NCI-H2227 (cell line): ENCODE measurements around the gene NEURL1B.

Experiments
- DNase-seq: peaks from one replicate; lab custom pipeline; 2025; ENCODE audit not compliant: unreplicated experiment; lab: John Stamatoyannopoulos, UW

NEURL1B gene

GRCh38 chr5:172730222-172730621 lies 89.2 kb downstream of the NEURL1B start:
- no peak for DNase-seq

- no peak for DNase-seq
Measured at GRCh38 chr5:172730981-172731679, 90.1 kb downstream of the NEURL1B start.

GRCh38 chr5:172731680-172732074 lies 90.6 kb downstream of the NEURL1B start:
- DNase-seq, result no peak

GRCh38 chr5:172732201-172732865 lies 91.3 kb downstream of the NEURL1B start:
- DNase-seq, result no peak

GRCh38 chr5:172733131-172733973 lies 92.3 kb downstream of the NEURL1B start:
- no peak for DNase-seq

GRCh38 chr5:172733974-172734346 lies 92.9 kb downstream of the NEURL1B start:
- no peak for DNase-seq

- DNase-seq, result no peak
Measured at GRCh38 chr5:172735141-172735831, 94.2 kb downstream of the NEURL1B start.

DNA sequence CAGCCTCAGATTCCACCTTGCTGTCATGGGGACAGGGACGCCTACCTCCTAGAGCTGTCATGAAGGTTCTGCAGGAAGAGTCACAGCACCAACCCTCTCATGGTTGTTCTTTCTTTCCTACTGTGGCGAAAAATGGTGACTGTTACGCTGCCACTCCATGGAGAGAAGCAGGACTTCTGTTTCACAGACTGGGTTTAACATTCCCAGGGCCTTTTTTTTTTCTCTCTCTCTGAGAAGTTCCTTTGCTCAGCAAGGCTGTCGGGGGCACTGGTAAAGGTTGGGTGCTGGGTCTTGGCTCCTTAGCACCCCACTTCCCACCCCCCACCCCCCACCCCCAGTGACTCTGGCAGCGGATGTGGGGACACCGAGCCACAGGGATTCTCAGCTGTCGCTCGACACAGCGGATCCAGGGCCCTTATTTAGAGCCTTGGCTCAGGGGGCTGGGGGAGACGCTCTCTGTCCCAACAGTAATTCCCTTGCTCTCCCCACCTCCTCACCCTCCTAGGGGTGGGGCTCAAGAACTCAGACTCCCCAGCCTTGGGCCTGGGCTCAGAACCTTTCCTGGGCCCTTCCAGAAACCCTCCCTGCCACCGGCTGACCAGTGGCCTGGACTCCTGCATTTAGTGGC lies 95.6 kb downstream of the NEURL1B start:
- DNase-seq, result no peak

- DNase-seq, result no peak
Measured at GRCh38 chr5:172739375-172739774, 98.3 kb downstream of the NEURL1B start.

- DNase-seq, result no peak
Measured at GRCh38 chr5:172740428-172741205, 99.6 kb downstream of the NEURL1B start.
